K562 (cell line): ENCODE data around the gene WNK2. TPM values are rescaled to one million over a fixed set of nuclear protein-coding genes. Genes with fewer than 3 reads are reported as not detected.

Experiments used
- polyA plus RNA-seq, 8 experiments: library from polyadenylated mRNA; depleted of rRNA in 4 of 8; stranded (reverse) in 5 of 8; unstranded in 3 of 8; fragments of >200 nt; fragmentation: Nextera tagmentation in 2 of 8; fragmentation: Illumina TruSeq in 1 of 8; extraction: Ambion mirVana in 2 of 8; extraction: Trizol in 1 of 8; gene quantifications; 2 replicates each; pipeline versions ENCODE4 v1.2.1 to v1.2.3, GENCODE V29; 2011 to 2014; ENCODE audit warnings: inconsistent platforms in 1 of 8, missing spikeins in 1 of 8
- total RNA-seq, 7 experiments: library from RNA; depleted of rRNA in 6 of 7; stranded (reverse); fragments of >200 nt in 6 of 7; fragmentation: Illumina TruSeq in 2 of 7; extraction: Trizol in 2 of 7; gene quantifications; 2 replicates each; pipeline versions ENCODE4 v1.2.1 to v1.2.3, GENCODE V29; 2011 to 2021; ENCODE audit warnings: low replicate concordance in 1 of 7

Gene WNK2
- total and polyA plus RNA-seq, 9 of the 15 experiments (the other 6 are each of a cell fraction or from before 2014, with no cell fraction given), result 0.36 to 3.3 (median 0.64) TPM; not detected in 2

Other genes with a start within 250 kb of the WNK2 start
- 0.86 and 1.2 TPM in 2 replicates for gene FGD3, start 236.6 kb upstream of the WNK2 start, total RNA-seq (2014; rRNA removed)
- 0.22 and 0.29 TPM in 2 replicates for gene FGD3, start 236.6 kb upstream of the WNK2 start, total RNA-seq (2014; rRNA removed; fragmentation: Illumina TruSeq; extraction: Trizol)
- 0.29 and 0.49 TPM in 2 replicates for gene FGD3, start 236.6 kb upstream of the WNK2 start, total RNA-seq (2015; rRNA removed; fragmentation: Illumina TruSeq; extraction: Trizol)
- 0.76 and 1.3 TPM in 2 replicates for gene FGD3, start 236.6 kb upstream of the WNK2 start, total RNA-seq (2021)
- gene FGD3, start 236.6 kb upstream of the WNK2 start, polyA plus RNA-seq (2011; rRNA removed), result 0.09 and 0.13 TPM in 2 replicates
- 0.44 and 0.56 TPM in 2 replicates for gene FGD3, start 236.6 kb upstream of the WNK2 start, polyA plus RNA-seq (2014; fragmentation: Illumina TruSeq; extraction: Trizol)
- gene FGD3, start 236.6 kb upstream of the WNK2 start, polyA plus RNA-seq (2014; fragmentation: Nextera tagmentation; extraction: Ambion mirVana), result under 1 TPM; 0.07 to 0.17 TPM
- gene FGD3, start 236.6 kb upstream of the WNK2 start, polyA plus RNA-seq (2014; rRNA removed), result 0.52 and 0.67 TPM in 2 replicates
- 21.7 and 30.1 TPM in 2 replicates for gene SUSD3, start 125.4 kb upstream of the WNK2 start, total RNA-seq (2014; rRNA removed)
- 4.1 and 8.0 TPM in 2 replicates for gene SUSD3, start 125.4 kb upstream of the WNK2 start, total RNA-seq (2014; rRNA removed; fragmentation: Illumina TruSeq; extraction: Trizol)
- gene SUSD3, start 125.4 kb upstream of the WNK2 start, total RNA-seq (2015; rRNA removed; fragmentation: Illumina TruSeq; extraction: Trizol), result 10.0 and 11.4 TPM in 2 replicates
- gene SUSD3, start 125.4 kb upstream of the WNK2 start, total RNA-seq (2021), result 16.9 and 18.7 TPM in 2 replicates
- 17.6 and 40.7 TPM in 2 replicates for gene SUSD3, start 125.4 kb upstream of the WNK2 start, polyA plus RNA-seq (2011; rRNA removed)
- gene SUSD3, start 125.4 kb upstream of the WNK2 start, polyA plus RNA-seq (2014; fragmentation: Illumina TruSeq; extraction: Trizol), result 9.0 and 19.4 TPM in 2 replicates
- gene SUSD3, start 125.4 kb upstream of the WNK2 start, polyA plus RNA-seq (2014; fragmentation: Nextera tagmentation; extraction: Ambion mirVana), result 1 to 10 TPM; 1.3 to 2.2 TPM
- 18.7 and 28.1 TPM in 2 replicates for gene SUSD3, start 125.4 kb upstream of the WNK2 start, polyA plus RNA-seq (2014; rRNA removed)
- gene CARD19, start 87.9 kb upstream of the WNK2 start, total RNA-seq (2014; rRNA removed), result 34.9 and 35.3 TPM in 2 replicates
- gene CARD19, start 87.9 kb upstream of the WNK2 start, total RNA-seq (2014; rRNA removed; fragmentation: Illumina TruSeq; extraction: Trizol), result 2.7 and 2.9 TPM in 2 replicates
- gene CARD19, start 87.9 kb upstream of the WNK2 start, total RNA-seq (2015; rRNA removed; fragmentation: Illumina TruSeq; extraction: Trizol), result 13.0 and 14.6 TPM in 2 replicates
- gene CARD19, start 87.9 kb upstream of the WNK2 start, total RNA-seq (2021), result 18.6 and 23.4 TPM in 2 replicates
- gene CARD19, start 87.9 kb upstream of the WNK2 start, polyA plus RNA-seq (2011; rRNA removed), result 15.9 and 23.7 TPM in 2 replicates
- gene CARD19, start 87.9 kb upstream of the WNK2 start, polyA plus RNA-seq (2014; fragmentation: Illumina TruSeq; extraction: Trizol), result 5.3 and 13.8 TPM in 2 replicates
- 1 to 10 TPM in 1 of 2 experiments, under 1 TPM in 1; 0.90 to 2.1 TPM for gene CARD19, start 87.9 kb upstream of the WNK2 start, polyA plus RNA-seq (2014; fragmentation: Nextera tagmentation; extraction: Ambion mirVana)
- gene CARD19, start 87.9 kb upstream of the WNK2 start, polyA plus RNA-seq (2014; rRNA removed), result 30.7 and 35.3 TPM in 2 replicates
- gene NINJ1, start 49.9 kb upstream of the WNK2 start, total RNA-seq (2014; rRNA removed), result 8.2 and 14.7 TPM in 2 replicates
- 0.77 and 1.9 TPM in 2 replicates for gene NINJ1, start 49.9 kb upstream of the WNK2 start, total RNA-seq (2014; rRNA removed; fragmentation: Illumina TruSeq; extraction: Trizol)
- gene NINJ1, start 49.9 kb upstream of the WNK2 start, total RNA-seq (2015; rRNA removed; fragmentation: Illumina TruSeq; extraction: Trizol), result 4.8 and 4.9 TPM in 2 replicates
- gene NINJ1, start 49.9 kb upstream of the WNK2 start, total RNA-seq (2021), result 8.3 and 8.4 TPM in 2 replicates
- gene NINJ1, start 49.9 kb upstream of the WNK2 start, polyA plus RNA-seq (2011; rRNA removed), result 3.2 and 5.8 TPM in 2 replicates
- gene NINJ1, start 49.9 kb upstream of the WNK2 start, polyA plus RNA-seq (2014; fragmentation: Illumina TruSeq; extraction: Trizol), result 7.6 and 10.8 TPM in 2 replicates
- gene NINJ1, start 49.9 kb upstream of the WNK2 start, polyA plus RNA-seq (2014; fragmentation: Nextera tagmentation; extraction: Ambion mirVana), result under 1 TPM; 0.13 to 0.94 TPM
- 8.4 and 10.7 TPM in 2 replicates for gene NINJ1, start 49.9 kb upstream of the WNK2 start, polyA plus RNA-seq (2014; rRNA removed)